ENCODE measurements around the gene IQSEC1.

The IQSEC1 gene

GRCh38 chr3:13073326-13074005 lies at the start of gene IQSEC1:
TSS of gene IQSEC1 (minus strand) at chr3:13073429. CDS start at chr3:13073014, 415 bp downstream.
- DNase-seq (ENCODE audit: low spot score): no peak

- DNase-seq (ENCODE audit: low spot score): no peak
Measured at GRCh38 chr3:13122081-13123012, 49.1 kb upstream of the IQSEC1 start.

DNA sequence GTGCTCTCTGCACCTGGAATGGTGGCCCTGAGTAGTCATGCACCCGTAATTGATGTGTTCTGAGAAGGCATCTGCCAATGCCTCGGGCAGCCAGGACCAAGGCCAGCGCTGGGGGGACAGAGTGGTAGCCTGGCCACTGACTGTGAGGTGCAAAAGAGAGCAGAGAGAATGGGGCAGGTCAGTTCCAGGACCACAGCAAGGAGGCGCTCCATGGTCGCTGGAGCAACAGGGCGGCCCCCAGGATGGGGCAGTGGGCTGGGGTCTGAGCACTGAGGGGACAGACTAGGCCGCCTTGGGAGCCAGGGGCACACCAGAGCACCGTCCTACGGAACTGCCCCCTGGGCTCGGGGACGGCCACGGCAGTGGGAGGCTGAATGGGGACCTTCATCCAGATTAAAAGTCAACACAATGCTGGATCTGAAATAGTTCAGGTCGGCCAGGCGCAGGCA lies 48.3 kb upstream of the IQSEC1 start:
- DNase-seq (ENCODE audit: low spot score): no peak

DNA sequence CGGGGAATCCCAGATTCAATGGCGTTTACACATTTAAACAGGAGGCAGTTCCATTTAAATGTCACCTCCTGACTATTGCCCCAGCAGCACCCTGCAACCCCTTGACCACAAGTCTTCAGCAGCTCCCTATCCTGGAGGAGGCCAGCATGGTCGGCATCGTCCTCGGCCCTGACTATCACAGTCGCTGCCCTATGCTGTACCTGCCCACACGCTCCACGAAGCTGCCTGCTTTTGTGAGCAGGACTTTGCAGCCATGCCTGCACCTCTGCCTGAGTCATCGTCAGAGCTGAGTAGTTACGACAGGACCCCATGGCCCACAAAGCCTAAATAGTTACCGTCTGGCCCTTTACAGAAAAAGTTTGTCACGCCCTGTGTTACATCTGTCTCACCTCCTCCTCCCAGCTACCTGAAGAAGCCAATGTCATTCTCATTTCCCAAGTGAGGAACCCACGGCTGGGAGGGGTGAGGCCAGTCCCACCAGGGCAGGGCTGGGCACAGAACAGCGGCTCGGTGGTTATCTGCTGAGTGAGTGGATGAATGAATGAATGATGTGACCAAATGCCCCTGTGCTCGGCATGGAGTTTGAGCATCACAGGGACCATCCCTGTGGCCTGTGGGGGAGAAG lies 47.8 kb upstream of the IQSEC1 start:
- DNase-seq (ENCODE audit: low spot score): no peak

DNA sequence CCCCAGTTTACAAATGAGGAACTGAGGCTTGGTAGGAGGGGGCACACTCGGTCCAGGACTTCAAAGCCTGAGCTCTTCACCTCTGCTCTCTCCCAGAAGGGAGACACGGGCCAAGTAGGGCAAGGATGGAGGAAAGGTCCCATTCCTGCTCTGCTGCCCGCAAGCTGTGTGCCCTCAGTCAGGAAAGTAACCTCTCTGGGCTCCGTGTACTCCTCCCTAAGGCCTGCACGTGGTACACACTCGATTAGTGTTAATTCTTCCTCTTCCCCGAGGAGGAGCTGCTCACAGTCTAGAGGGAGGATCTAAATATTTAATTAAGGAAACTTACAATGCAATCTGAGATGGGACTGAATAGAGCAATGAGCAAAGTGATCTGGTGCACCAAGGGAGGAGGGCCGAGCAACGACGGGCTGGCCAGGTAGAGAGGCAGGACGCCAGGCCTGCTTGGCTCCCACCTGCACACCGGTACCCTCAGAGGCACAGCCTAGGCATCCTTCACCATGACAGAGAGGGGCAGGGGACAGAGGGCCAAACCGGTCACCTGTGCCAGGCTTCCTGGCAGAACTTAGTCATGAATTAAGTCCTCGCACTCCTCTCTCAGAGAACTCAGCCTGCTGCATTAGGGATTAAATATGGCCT lies 47.2 kb upstream of the IQSEC1 start:
- no peak for DNase-seq (ENCODE audit: low spot score)

- DNase-seq (ENCODE audit: low spot score): no peak
Measured at GRCh38 chr3:13119471-13120220, 46.4 kb upstream of the IQSEC1 start.

DNA sequence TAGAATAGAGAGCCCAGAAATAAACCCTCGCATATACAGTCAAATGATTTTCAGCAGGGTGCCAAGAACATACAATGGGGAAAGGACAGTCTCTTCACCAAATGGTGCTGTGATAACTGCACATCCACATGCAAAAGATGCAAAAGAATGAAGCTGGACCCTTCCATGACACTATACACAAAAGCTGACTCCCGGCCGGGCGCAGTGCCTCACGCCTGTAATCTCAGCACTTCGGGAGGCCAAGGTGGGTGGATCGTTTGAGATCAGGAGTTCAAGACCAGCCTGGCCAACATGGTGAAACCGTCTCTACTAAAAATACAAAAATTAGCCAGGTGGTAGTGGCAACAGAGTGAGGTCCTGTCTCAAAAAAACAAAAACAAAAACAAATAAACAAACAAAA lies 43.2 kb upstream of the IQSEC1 start:
- no peak for DNase-seq (ENCODE audit: low spot score)

GRCh38 chr3:13115991-13116390 lies 42.8 kb upstream of the IQSEC1 start:
- no peak for DNase-seq (ENCODE audit: low spot score)

- no peak for DNase-seq (ENCODE audit: low spot score)
Measured at GRCh38 chr3:13115576-13115910, 42.3 kb upstream of the IQSEC1 start.

GRCh38 chr3:13114811-13115575 lies 41.8 kb upstream of the IQSEC1 start:
- DNase-seq (ENCODE audit: low spot score): no peak

DNA sequence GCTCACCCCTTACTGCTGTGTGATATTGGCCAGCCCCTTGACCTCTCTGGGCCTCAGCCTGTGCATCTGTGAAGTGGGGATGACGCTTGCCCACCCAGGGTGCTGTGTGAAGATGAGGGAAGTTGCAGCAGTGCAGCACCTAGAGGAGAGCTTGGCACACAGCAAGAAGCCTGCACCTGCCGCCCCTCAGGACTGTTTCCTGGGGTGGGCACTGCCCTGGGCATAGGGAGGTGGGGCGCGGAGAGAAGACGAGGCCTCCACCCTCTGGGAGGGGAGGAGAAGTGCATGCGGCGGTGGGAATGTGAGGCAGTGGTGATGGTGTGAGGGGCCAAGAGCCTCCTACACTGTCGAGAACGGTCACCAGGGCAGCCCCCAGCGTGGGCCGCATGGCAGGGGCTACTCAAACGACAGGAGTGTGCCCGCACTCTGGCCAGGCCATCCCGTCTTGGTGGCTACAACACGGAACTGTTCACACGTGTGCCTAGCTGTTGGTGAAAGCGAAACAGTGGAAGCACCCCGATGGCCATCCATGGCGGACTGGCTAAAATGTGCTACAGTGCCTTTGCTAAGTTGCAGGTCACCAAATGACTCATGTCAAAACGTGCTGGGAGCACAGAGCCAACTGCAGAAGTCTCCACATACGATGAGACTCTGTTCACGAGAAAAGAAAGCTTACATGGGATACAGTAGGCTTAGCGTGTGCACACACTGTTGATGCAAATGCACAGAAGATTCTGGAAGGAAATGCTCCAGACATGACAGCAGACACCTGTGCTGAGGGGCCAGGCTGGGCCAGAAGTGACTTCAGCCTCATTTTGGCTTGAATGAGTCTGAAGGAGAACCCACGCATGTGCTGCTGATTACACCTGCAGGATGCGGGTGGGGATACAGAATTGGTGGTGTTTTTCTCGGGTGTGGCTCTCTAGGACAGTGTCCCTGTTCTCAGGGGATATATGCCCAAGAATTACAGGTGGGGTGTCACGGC lies 40.4 kb upstream of the IQSEC1 start:
- no peak for DNase-seq (ENCODE audit: low spot score)

DNA sequence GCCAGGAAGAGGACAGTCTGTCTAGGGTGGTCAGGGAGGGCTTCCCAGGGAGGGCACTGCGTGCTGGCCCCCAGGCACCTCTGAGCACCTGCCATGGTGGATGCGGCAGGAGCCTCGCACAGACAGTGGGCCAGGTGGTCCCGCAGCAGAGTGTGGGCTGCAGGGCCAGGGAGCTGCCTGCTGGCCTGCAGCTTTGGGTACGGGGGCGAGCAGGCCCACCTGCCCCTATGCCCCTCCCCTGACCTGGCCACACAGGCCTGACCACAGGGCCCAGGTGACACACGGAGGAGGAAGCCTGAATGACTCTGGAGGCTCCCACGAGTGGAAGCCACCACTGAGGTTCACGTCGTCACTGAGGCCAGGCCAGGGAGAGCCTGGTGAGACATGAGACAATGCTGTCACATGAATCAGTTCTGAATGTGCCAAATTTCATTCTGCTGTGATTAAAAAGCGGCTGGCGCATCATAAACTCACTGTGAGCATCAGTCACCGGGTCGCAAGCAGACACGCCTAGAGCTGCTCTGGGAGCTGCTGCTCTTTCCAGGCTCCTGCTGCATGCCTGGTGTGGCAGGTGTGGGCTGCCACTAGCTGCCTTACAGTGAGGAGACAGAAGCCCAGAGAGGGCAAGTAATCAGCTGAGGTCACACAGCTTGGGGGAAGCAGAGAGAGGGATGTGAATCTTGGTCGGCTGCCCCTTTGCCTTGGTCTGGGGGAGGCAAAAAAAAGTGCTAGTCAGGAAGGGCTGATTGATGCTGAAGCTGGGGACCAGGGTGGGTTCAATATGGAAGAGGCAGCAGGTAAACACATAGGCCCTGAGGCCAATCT lies 39.5 kb upstream of the IQSEC1 start:
- no peak for DNase-seq (ENCODE audit: low spot score)

DNA sequence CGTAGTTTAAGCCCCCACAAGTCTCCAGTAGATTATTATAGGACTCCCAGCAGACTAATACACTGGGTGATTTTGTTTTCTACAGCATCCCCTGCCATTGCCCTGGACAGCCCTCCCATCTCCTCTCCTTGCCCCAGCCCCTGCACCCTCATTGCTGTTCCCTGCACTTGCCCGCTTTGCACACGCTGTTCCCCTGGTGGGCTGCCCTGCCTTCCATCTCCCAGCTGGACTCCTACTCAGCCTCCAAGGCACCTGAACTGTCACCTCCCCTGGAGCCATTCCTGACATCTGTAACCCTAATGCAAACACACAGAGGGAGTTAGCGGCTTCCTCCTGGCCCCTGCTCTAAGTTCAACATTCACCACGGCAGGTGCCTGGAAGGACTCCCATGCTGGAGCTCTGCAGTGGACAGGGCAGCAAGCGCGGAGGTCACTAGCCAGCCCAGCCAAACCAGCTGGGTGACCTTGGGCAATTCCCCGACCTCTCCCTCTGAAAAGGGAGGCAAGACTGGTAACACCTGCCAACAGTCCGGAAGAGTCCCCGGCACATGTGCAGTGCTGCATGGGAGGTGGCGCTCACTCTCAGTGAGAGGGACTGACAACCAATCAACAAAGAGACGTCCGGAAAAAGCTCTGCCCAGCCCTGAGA lies 38.8 kb upstream of the IQSEC1 start:
- no peak for DNase-seq (ENCODE audit: low spot score)

- peak; percentile 20 for DNase-seq (ENCODE audit: low spot score)
Measured at GRCh38 chr3:13111173-13111872, 38.1 kb upstream of the IQSEC1 start.

DNA sequence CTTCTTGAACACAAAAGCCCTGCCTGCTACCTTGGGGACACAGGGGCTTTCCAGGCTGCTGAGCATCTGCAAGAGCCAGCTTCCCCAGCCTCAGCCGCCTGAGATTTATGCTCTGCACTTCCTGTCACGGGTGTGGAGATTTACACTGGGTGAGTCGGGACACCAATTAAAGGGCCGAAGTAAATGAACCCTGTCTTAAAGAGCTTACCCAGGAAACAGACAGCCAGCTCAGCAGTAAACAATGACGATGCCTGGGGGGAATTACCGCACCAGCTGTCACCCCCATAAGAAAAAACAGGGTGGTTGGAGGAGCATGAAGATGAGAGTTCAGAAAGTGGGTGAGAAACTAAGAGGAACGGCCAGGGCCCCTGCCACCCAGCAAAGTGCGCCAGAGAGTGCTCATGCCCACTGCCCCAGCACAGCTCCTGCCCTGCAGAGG lies 37.5 kb upstream of the IQSEC1 start:
- peak; percentile 91 for DNase-seq (ENCODE audit: low spot score)

DNA sequence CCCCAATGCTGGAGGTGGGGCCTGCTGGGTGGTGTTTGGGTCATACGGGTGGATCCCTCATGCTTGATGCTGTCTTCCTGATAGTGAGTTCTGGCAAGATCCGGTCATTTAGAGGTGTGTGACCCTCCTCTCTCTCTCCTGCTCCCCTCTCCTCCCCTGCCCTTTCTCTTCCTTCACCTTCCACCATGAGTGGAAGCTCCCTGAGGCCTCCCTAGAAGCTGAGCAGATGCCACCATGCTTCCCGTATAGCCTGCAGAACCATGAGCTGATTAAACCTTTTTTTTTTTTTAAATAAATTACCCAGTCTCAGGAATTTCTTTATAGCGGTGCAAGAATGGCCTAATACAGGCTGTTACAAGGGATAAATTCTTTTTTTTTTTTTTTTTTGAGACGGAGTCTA lies 36.3 kb upstream of the IQSEC1 start:
- no peak for DNase-seq (ENCODE audit: low spot score)

- no peak for DNase-seq (ENCODE audit: low spot score)
Measured at GRCh38 chr3:13108861-13109260, 35.6 kb upstream of the IQSEC1 start.

DNA sequence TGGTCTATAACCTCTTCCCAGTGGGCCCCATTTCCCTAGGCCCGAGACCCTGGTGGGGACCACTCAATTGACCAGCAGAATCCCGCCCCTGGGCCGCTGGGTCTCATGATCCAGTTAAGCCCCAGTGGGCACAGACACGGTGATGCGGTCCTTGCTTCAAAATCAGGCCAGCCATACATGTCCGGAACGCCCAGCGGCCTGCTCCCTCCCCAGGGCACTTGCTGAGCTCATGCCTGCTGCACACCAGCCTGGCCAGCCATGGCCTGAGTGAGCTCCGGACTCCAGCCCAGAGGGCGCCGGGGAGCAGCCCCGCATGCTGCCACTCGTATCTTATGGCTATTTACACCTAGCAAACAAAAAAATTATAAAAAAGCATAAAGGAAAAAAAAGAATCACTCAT lies 34.4 kb upstream of the IQSEC1 start:
- no peak for DNase-seq (ENCODE audit: low spot score)
